G401 (cell line): ENCODE measurements around the gene DNAH11. TPM values are rescaled to one million over a fixed set of nuclear protein-coding genes. Genes with fewer than 3 reads are reported as not detected.
"Not testable (repeated sequence)": the region's sequence is repeated elsewhere in the genome, so short reads cannot be mapped to it uniquely, and the experiment has no call there.

ENCODE experiments used
- DNase-seq: peaks from one replicate; pipeline ENCODE4 v3.0.0-alpha.2; 2015; ENCODE audit warnings: low spot score
- in situ Hi-C: cut with HindIII; loops from 2 replicates; pipeline ENCODE4 v1.10.0; 2016; ENCODE audit warnings: low sequenced_read_pairs, mixed read lengths
- total RNA-seq: library from RNA; depleted of rRNA; stranded (reverse); fragments of >200 nt; shearing (Covaris generic); gene quantifications from 2 replicates; pipeline ENCODE4 v1.2.3, GENCODE V29; 2014

The DNAH11 gene
- total RNA-seq, 1 experiment from 2014 or later, result 3.4 TPM

DNA sequence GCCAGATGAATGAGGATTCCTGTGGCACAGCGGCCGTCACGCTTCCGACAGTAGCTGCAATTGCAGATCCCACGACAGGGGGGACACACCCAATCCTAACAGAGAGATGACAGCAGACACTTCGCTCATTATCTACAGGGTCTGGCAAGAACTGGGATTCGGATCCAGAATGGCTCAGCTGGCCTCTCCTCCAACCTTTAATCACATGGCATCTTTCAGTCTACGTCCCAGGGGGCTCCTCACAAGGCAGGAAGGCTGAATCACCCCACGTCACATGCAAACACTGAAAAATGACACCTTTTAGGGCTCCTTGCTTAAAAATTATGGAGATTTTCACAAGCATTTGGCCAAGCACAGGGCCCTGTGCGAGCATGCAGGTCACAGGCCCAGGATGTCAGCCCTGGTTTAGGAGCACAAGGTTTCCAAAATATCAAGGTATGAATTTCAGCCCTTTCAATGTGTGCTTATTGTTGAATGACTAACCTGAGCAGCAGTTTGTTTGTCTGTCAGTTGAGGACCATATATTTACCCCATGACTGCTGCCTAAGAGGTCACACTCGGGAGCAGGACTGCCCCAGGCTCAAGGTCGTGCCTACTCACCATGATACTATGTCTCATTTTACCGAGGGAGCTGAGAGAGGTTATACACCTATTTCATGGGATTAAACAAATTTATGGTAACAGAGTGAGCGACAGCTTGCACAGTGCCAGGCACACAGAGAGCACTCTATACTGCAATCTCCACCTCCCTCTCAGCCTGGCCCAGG, 360.4 kb downstream of the DNAH11 start:
- DNase-seq, result no peak
- in situ Hi-C loops, result no loop called here

DNA sequence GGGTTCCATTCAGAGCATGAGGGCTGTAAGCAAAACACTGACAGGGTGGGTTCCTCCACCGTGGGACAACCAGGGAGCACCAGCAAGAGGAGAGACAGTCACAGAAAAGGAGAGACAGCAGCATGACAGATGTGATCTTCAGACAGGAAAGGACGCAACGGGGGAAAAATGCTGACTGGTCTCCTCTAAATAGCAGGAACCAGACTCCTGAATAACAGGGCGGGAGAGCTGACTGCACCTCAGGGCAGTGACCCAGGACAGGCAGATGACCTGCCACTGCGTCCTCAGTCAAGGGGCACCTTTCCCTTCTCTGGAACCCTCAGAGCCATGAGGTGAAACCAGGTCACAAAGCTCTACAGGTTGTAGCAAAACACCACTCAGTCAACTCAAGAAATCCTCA, 365.9 kb downstream of the DNAH11 start:
- in situ Hi-C loops, result no loop called here
- no peak for DNase-seq

DNA sequence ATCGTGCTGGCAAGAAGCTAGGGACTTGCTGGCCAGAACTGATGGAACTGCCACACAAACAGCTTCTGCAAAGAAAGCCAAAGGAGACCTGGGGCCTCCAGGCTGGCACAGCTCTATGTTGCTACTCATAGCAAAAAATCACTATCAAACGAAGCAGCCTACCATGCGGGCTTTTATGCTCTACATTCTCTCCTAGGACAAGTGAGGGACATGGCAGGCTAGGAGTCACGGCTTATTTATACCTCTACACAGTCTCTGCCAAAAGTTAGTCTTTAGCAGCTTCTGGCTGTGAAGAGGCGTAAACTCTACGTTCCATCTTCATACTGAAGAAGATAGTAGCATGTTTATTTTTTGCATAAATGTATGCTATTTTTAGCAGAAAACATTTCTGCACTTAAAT, 367.4 kb downstream of the DNAH11 start:
- in situ Hi-C loops, result no loop called here
- no peak for DNase-seq

DNA sequence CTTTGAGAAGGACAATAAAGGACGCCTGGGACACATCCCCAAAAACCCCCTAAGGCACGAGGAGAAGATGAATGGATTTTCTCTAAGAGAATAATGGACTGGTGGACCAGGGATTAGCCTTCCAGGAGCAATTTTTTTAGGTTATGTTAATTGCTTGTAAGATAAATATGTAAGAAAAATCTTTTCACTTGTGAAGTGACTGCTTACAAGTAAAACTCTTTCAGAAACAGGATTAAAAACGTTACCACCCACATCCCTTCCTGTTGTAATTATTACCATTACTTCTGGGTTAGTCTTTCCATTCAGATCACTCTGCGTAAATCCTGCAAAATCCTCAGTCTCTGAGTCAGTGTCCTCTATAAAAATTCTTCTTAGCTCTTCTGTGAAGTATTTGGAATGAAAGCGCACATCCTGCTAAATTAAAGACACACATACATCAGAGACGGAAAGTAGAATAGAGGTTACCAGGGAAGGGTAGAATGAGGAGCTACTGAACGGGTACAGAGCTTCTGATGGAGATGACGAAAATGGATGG, 368.6 kb downstream of the DNAH11 start:
- in situ Hi-C loops, result no loop called here
- no peak for DNase-seq

DNA sequence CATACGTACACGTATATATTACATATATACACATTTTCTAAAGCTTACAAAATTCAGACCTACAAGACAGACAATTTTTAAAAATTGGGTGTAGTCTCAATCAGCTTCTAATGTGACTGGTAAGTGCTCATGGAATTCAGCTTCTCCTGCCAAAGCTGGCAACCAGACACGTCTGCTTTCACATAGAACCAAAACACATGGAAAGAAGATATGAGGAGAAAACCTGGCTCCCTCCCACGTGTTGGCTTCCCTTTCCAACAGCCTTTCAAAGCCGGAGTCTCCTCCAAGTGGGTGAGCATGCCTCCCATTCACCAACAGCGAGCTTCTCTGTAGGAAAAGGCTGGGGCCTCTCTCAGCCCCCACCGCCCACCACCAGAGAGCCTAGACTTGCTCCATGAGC, 369.5 kb downstream of the DNAH11 start:
- DNase-seq, result no peak
- in situ Hi-C loops, result no loop called here

DNA sequence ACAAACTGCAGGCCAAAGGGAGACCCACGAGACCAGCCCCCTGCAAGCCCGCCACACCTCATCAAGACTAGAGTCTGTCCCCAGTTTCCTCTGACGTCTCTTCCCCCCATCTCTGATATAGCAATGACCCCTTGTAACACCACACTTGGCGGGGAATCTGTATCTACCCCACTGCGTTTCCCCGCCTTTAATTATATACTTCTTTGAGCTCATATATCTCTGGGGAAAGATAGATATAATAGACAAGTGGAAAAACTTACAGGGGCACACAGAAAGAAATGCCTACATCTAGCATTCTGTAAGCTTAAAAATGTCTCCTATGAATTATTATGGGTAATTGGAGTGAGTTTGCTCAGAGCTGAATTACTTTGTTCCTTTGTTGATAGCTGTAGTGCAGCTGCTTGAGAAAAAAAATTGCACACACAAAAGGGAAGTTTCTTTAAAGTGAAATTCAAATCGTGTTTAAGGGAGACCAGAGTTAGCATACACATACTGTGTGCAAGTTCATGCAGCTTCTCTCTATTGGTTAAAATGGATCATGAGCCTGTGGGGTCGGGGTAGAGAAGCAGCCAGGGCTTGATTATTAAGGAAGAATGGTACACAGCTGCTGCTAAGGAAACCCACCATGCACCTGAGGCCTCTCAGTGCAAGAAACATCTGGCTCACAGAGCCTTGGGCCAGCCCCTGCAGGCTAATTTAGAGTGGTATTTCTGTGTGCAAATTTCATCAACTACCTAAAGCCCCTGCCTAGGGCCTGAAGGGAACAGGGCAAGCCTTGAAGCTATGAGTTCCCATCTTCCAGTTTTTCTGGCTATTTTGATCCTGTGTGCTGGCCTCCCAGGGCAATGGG, 370.3 kb downstream of the DNAH11 start:
- in situ Hi-C loops, result no loop called here
- DNase-seq, result no peak

DNA sequence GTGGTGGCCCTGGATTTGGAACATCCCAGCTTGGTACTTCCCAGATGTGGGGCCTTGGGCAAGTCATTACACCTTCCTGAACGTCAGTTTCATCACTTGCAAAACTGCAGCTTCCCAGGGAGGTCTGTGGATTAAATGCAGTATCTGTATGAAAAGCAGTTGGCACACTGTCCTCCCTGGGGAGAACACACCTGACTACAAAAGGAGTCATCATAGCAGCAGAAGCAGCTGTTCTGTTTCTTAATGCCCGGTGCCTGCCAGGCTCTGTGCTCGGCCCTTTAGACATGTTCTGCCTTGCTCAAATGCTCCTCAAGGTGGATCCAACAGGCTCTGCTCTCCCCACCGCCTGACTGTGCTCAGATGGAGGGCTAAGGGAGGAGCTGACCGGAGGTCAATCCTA, 371.8 kb downstream of the DNAH11 start:
- no peak for DNase-seq
- in situ Hi-C loops, result no loop called here

DNA sequence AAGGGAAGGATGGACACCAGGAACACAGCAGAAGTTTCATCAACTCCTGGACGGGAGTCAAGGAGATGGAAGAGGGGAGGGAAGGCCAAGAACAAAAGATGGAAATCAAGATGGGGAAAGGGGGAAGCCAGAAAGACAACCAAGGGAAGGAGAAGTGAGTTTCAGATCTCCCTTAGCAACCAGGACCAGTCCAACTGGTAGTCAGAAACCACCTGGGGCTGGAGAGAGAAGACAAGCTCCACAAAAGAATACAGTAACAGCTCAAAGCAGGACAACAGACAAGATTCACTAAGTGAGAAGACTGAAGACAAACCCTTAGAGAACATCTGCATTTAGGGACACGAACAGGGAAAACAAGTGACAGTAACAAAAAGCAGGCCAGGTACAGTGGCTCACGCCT, 372.3 kb downstream of the DNAH11 start:
- no peak for DNase-seq
- in situ Hi-C loops, result no loop called here

DNA sequence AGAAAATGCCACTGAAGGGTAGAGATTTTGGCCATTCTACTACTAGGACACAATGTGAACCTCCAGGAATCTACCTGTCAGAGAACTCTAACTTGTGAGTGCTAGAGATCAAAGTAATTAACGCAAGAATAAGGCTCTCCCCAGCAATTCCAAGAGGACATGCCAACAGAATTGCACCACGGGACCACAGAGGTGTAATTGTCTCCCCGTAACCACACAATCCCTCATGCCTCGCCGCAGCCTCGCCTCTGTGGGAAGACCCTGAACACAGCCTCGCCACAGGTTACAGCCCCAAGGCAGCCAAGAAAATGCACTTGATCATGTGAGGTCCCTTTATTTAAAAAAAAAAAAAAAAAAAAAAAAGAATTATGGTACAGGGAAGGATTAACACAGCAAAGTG, 373.3 kb downstream of the DNAH11 start:
- in situ Hi-C loops, result no loop called here
- no peak for DNase-seq

DNA sequence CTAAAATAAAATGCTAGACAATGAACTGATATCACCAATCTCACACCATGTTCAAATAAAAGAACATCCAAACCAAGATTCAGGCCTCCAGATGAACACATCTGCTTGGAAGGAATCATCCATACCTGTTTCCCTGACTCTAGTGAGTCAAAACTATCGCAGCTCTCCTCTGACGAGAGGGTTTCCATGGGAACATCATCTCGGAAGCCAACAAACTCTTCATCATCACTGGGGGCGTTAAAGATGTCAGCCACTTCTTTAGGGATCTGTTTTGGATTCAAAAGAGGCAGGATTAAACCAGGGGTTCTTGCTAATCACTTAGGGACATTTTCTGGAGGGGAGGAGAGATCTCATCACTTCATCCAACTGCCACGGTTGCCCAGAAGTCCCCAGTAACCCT, 373.8 kb downstream of the DNAH11 start:
- in situ Hi-C loops, result no loop called here
- DNase-seq, result no peak

DNA sequence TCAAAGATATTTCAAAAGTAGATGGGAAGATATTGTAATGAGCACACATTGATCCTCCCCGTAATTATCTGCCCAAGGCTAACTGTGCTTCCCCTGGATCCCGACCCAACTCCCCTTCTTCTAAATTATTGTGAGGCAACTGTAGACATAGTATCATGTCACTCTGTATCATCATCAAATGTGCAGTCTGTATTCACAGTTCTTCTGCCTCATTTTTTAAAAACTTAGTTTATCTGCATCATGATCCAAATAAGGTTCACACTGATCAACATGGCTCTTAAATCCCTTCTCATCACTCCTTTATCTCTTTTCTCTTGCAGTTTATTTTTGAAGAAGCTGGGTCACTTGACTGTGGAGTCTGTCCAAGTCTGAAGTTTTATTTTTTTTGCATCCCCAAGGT, 375.4 kb downstream of the DNAH11 start:
- in situ Hi-C loops, result no loop called here
- no peak for DNase-seq

DNA sequence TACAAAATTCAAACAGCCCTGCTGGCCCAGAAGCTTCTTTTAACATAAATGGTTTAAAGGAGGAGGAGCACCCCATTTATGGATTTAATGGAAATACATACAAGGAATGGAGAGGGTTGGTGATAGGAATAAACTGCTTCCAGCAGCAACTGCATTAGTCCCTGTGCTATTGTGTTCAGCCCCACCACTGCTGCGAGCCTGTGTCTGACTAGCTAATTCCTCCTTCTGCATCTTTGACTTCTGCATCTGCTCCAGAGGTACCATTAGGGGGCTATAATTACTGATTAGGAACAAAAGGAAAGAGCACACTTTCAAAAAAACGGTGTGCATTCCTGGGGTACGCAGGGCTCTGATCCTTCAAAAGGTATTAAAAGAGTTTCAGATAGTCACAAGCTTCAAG, 378.1 kb downstream of the DNAH11 start:
- in situ Hi-C loops, result no loop called here
- no peak for DNase-seq

DNA sequence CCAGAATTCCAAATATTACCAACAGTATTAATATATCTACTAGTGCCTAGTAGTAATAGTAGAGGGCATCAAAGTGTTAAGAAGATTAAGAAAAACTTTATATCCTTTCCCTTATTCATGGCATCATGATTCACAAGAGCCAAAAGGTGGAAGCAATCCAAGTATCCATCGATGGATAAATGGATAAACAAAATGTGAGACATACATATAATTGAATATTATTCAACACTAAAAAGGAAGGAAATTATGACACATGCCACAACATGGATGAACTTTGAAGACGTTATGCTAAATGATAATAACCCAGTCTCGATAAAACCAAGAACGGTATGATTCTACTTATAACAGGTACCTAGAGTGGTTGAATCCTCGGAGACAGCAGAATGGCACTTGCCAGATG, 379.8 kb downstream of the DNAH11 start:
- no peak for DNase-seq
- in situ Hi-C loops, result no loop called here

DNA sequence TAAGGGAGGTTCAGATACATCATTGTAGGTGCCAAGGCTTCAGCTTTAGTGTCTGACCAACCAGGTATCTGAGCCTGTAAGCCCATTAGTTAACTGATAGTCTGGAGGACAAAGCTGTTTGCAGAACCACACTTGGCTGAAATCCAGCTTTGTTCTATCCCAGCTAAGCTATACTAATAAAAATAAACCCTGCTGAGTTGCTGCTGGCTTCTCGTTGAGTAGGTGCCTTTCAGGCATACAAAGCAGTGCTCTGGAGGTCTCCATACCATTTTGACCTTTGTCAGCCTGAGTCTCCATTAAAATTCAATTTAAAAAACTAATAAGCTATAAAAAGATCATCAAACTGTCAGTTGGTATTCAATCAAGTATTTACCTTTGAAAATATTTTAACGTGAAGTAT, 380.8 kb downstream of the DNAH11 start:
- in situ Hi-C loops, result no loop called here
- DNase-seq, result no peak

DNA sequence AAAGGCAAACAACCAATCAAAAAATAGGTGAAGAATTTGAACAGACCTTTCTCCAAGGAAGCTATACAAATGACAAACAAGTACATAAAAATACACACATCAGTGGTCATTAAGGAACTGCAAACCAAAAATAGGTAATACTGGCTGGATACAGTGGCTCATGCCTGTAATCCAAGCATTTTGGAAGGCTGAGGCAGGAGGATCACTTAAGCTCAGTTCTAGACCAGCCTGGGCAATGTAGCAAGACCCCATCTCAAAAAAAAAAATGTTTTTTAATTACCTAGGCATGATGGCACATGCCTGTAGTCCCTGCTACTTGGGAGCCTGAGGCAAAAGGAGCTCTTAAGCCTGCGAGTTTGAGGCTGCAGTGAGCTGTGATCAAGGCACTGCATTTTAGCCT, 383.6 kb downstream of the DNAH11 start:
- DNase-seq, result no peak
- in situ Hi-C loops, result no loop called here

DNA sequence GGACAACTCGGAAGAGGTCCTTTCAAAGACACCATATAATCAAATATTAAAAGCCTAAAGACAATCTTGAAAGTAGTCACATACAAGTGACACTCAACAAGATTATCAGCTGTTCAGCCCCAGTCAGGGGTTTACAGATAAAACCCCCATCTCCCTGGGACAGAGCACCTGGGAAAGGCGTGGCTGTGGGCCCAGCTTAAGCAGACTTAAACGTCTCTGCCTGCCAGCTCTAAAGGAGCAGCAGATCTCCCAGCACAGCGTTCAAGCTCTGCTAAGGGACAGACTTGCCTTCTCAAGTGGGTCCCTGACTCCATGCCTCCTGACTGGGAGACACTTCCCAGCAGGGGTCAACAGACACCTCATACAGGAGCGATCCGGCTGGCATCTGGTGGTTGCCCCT, 384.9 kb downstream of the DNAH11 start:
- in situ Hi-C loops, result no loop called here
- DNase-seq, result no peak

DNA sequence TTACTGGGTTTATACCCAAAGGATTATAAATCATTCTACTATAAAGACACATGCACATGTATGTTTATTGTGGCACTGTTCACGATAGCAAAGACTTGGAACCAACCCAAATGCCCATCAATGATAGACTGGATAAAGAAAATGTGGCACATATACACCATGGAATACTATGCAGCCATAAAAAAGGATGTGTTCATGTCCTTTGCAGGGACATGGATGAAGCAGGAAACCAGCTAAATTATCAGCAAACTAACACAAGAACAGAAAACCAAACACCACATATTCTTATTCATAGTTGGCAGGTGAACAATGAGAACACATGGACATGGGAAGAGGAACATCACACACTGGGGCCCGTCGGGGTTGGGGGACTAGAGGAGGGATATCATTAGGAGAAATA, 390.5 kb downstream of the DNAH11 start:
- in situ Hi-C loops, result not testable (repeated sequence)

DNA sequence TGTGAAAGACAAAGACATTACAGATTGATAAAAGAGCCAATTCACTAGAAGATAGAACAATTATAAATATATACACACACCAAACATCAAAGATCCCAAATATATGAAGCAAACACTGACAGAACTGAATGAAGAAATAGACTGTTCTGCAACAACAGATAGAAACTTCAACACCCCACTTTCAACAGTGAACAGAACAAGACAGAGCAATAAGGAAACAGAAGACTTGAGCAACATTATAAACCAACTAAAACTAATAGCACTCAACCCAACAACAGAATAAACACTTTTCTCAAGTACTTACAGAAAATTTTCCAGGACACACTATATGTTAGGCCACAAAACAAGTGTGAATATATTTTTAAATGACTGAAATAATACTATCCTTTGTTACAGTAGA, 392.0 kb downstream of the DNAH11 start:
- in situ Hi-C loops, result no loop called here
- no peak for DNase-seq

More for the DNA sequence above, 390.5 kb downstream of the DNAH11 start:
- not testable (repeated sequence) for DNase-seq

DNA sequence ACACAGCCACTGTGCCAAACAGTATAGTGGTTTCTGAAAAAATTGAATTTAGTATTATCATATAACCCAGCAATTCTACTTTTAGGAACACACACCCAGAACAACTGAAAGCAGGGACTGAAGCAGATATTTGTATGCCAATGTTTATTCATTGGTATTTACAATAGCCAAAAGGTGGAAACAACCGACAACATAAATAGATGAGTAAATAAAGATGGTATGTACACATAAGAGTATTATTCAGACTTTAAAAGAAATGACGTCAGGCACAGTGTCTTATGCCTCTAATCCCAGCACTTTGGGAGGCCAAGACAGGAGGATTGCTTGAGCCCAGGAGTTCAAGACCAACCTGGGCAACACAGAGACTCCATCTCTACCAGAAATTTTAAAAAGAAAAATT, 395.6 kb downstream of the DNAH11 start:
- in situ Hi-C loops, result no loop called here
- DNase-seq, result no peak

DNA sequence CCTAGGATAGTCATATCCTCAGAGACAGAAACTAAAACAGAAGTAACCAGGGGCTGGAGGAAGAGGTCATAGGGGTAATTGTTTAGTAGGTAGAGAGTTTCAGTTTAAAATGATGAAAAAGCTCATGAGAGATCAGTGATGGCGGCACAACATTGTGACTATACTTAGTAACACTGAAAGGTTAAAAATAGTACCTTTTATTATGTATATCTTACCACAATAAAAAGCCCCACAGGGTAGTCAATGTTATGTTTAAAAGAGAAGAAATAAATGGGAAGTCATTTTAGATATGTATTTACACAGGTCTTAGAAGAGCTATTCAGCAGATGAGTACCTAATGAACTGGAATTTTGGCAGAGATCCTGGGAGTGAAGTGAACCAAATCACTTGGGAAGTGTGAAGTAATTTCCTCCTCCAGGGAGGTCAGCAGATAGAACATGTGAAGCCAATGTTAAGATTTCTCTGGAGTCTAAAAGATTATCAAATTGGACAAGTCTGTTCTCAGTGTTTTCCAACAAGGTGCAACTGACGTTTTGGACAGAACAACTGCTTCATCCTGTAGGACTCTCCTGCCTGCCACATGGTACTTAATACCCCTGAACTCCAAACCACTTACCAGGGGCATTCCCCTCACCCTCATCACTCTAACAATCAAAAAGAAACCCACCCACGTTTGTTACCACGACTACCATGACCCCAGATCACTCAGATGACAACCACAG, 396.5 kb downstream of the DNAH11 start:
- DNase-seq, result peak; percentile 48
- in situ Hi-C loops, result no loop called here
